Kidney (tissue), 14 donors: ENCODE data around the gene NUDT9. TPM values are rescaled to one million over a fixed set of nuclear protein-coding genes. Genes with fewer than 3 reads are reported as not detected.

Experiments
- DNase-seq, 5 donors: peaks; one replicate each; pipeline ENCODE4 v3.0.0-alpha.2; 2013 to 2020
- FAIRE-seq: peaks from 2 replicates; lab custom pipeline; 2012; peaks lifted over from hg19 to GRCh38; lab: Jason Lieb, UNC
- H3K27ac ChIP-seq, 2 donors: one replicate each; pipeline ENCODE4 v1.7.0; 2013; ENCODE audit warnings: low read depth in 2 of 2, low read length in 2 of 2, inconsistent platforms in 1 of 2
- H3K27me3 ChIP-seq: one replicate; pipeline ENCODE4 v1.7.1; 2013; ENCODE audit warnings: low read length, inconsistent platforms; ENCODE audit not compliant: control insufficient read depth, insufficient read depth
- H3K36me3 ChIP-seq, 3 donors: one replicate each; pipeline versions ENCODE4 v1.7.0 to v1.7.1; 2013; ENCODE audit warnings: low read length in 3 of 3, control low read depth in 1 of 3, inconsistent platforms in 1 of 3; ENCODE audit not compliant: insufficient read depth in 3 of 3, control insufficient read depth in 2 of 3
- H3K4me1 ChIP-seq, 3 donors: one replicate each; pipeline versions ENCODE4 v1.7.0 to v1.7.1; 2013; ENCODE audit warnings: low read length in 3 of 3, inconsistent platforms in 1 of 3, low read depth in 1 of 3; ENCODE audit not compliant: control insufficient read depth in 2 of 3, insufficient read depth in 2 of 3
- H3K4me3 ChIP-seq, 3 donors: one replicate each; pipeline versions ENCODE4 v1.7.0 to v1.8.1; 2013; ENCODE audit warnings: low read length in 3 of 3, control low read depth in 1 of 3, inconsistent platforms in 1 of 3
- H3K9ac ChIP-seq, 3 donors: one replicate each; pipeline versions ENCODE4 v1.7.0 to v1.7.1; 2013; ENCODE audit warnings: low read length in 3 of 3, control low read depth in 1 of 3, inconsistent platforms in 1 of 3
- H3K9me3 ChIP-seq, 3 donors: one replicate each; pipeline versions ENCODE4 v1.7.0 to v1.7.1; 2013; ENCODE audit warnings: low read length in 3 of 3, control low read depth in 1 of 3, inconsistent platforms in 1 of 3; ENCODE audit not compliant: control insufficient read depth in 2 of 3, insufficient read depth in 1 of 3
- intact Hi-C: fragments of 100-400 bp; cut with DNase I; formaldehyde crosslinking; loops from one replicate; pipeline ENCODE4 v1.11.1; 2022
- polyA plus RNA-seq: library from polyadenylated mRNA; stranded (reverse); fragments of 350-450 nt; fragmentation: Illumina TruSeq; extraction: RNeasy Lipid Tissue Mini Kit (QIAGEN cat#74804); gene quantifications from one replicate; pipeline ENCODE4 v1.2.3, GENCODE V29; 2014; ENCODE audit warnings: low read depth, low replicate concordance; ENCODE audit not compliant: insufficient read depth
- total RNA-seq: library from RNA; stranded (reverse); fragmentation: NEBNext Ultra II Directional; extraction: Animal tissue kit (Norgen Biotek cat#: 25700); gene quantifications from one replicate; pipeline ENCODE4 v1.2.1, GENCODE V29; 2021
- TF ChIP-seq, protein P1 (sequence below): IDR thresholded peaks from 3 replicates; pipeline ENCODE4 v1.5.1; 2012; ENCODE audit warnings: mild to moderate bottlenecking, moderate library complexity, borderline replicate concordance; ENCODE audit not compliant: insufficient read depth; ENCODE audit errors: extremely low read depth
- donor health status: control.
- donor health status: control.
- donor health status: control.
- donor health status: control.
- donor health status: control.
- donor health status: DM: yes; HTN: yes; CAD: no.
- donor health status: Normal renal cell carcinoma (clear cell type).

The NUDT9 gene
- total and polyA plus RNA-seq, 2 donors from 2014 or later, result 30.4 to 49.5 TPM

GRCh38 chr4:87430038-87430437 lies 7.7 kb downstream of the NUDT9 start:
- no peaks in the 10 kb centered on the region for H3K27me3 ChIP-seq
- no peak overlapping the region for H3K4me3 ChIP-seq
- H3K4me1 ChIP-seq, result peaks cover 0 to 6% (median under 1%) of the 10 kb centered on the region in 3 donors
- no peak overlapping the region for H3K9ac ChIP-seq
- H3K36me3 ChIP-seq, result peaks cover 0 to 2% (median 0%) of the 10 kb centered on the region in 3 donors
- DNase-seq, result no peak
- TF ChIP-seq, protein P1, sequence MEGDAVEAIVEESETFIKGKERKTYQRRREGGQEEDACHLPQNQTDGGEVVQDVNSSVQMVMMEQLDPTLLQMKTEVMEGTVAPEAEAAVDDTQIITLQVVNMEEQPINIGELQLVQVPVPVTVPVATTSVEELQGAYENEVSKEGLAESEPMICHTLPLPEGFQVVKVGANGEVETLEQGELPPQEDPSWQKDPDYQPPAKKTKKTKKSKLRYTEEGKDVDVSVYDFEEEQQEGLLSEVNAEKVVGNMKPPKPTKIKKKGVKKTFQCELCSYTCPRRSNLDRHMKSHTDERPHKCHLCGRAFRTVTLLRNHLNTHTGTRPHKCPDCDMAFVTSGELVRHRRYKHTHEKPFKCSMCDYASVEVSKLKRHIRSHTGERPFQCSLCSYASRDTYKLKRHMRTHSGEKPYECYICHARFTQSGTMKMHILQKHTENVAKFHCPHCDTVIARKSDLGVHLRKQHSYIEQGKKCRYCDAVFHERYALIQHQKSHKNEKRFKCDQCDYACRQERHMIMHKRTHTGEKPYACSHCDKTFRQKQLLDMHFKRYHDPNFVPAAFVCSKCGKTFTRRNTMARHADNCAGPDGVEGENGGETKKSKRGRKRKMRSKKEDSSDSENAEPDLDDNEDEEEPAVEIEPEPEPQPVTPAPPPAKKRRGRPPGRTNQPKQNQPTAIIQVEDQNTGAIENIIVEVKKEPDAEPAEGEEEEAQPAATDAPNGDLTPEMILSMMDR, result no peak
- H3K9me3 ChIP-seq, result no peaks in the 10 kb centered on the region
- FAIRE-seq, result no peak
- no peak overlapping the region for H3K27ac ChIP-seq
- intact Hi-C loops, result no loop called here

DNA sequence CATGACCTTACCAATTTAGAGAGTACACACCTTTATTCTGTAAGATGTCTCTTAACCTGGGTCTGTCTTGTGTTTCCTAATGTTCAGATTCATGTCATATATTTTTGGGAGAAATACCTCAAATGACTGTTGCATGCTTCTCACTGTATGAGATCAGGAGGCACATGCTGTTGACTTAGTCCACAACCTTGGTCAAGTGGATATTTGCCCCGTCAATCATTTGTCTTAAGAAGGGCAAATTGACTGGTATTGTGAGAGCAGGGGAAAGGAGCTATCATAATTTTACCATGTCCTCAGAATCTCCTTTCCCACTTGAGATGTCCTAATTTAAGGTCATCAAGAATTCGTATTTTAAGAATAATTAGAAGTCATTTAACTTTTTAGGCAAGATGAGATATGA lies 11.0 kb downstream of the NUDT9 start:
- FAIRE-seq (no peak), DNase-seq (no peak)
- Histone ChIP-seq H3K36me3 (peaks cover 0 to 11% (median 8%) of the 10 kb centered on the region in 3 donors), H3K27ac (no peak overlapping the region), H3K27me3 (no peaks in the 10 kb centered on the region), H3K9me3 (no peaks in the 10 kb centered on the region), H3K9ac (no peak overlapping the region), H3K4me3 (no peak overlapping the region), H3K4me1 (no peaks in the 10 kb centered on the region)
- intact Hi-C loops, result no loop called here
- TF ChIP-seq, protein P1, result no peak

- no peak for DNase-seq
- Histone ChIP-seq H3K4me3 (no peak overlapping the region), H3K27ac (no peak overlapping the region), H3K4me1 (no peaks in the 10 kb centered on the region), H3K27me3 (no peaks in the 10 kb centered on the region), H3K9me3 (peaks cover 0 to 2% (median 0%) of the 10 kb centered on the region in 3 donors), H3K36me3 (peaks cover 4 to 33% (median 12%) of the 10 kb centered on the region in 3 donors), H3K9ac (no peak overlapping the region)
- FAIRE-seq, result no peak
- intact Hi-C loops, result no loop called here
- TF ChIP-seq, protein P1, result no peak
Observed at GRCh38 chr4:87442889-87443288, 20.5 kb downstream of the NUDT9 start.

GRCh38 chr4:87444741-87445140 lies 22.4 kb downstream of the NUDT9 start:
- intact Hi-C loops, result no loop called here
- Histone ChIP-seq H3K4me1 (no peaks in the 10 kb centered on the region), H3K27ac (no peak overlapping the region), H3K9ac (no peak overlapping the region), H3K36me3 (peaks cover 4 to 25% (median 12%) of the 10 kb centered on the region in 3 donors), H3K9me3 (peaks cover 0 to 2% (median 0%) of the 10 kb centered on the region in 3 donors), H3K27me3 (no peaks in the 10 kb centered on the region), H3K4me3 (no peak overlapping the region)
- no peak for FAIRE-seq
- TF ChIP-seq, protein P1, result no peak
- DNase-seq, result no peak
